ENCODE data around the gene GGT6.

Gene GGT6

GRCh38 chr17:4536742-4537411 is 23.5 kb downstream of the GGT6 start:
- DNase-seq = no peak

GRCh38 chr17:4536259-4536741 is 24.1 kb downstream of the GGT6 start:
- no peak for DNase-seq

GRCh38 chr17:4535667-4536258 is 24.6 kb downstream of the GGT6 start:
- DNase-seq = no peak

GRCh38 chr17:4534928-4535666 is 25.3 kb downstream of the GGT6 start:
- DNase-seq = no peak

GRCh38 chr17:4534515-4534914 is 25.9 kb downstream of the GGT6 start:
- DNase-seq = no peak

GRCh38 chr17:4533523-4534504 is 26.6 kb downstream of the GGT6 start:
- no peak for DNase-seq

GRCh38 chr17:4532860-4533522 is 27.4 kb downstream of the GGT6 start:
- DNase-seq = no peak

GRCh38 chr17:4531988-4532736 is 28.2 kb downstream of the GGT6 start:
- no peak for DNase-seq

GRCh38 chr17:4530799-4531730 is 29.3 kb downstream of the GGT6 start:
- no peak for DNase-seq

GRCh38 chr17:4529533-4530152 is 30.7 kb downstream of the GGT6 start:
- no peak for DNase-seq

GRCh38 chr17:4527566-4528125 is 32.7 kb downstream of the GGT6 start:
- no peak for DNase-seq

GRCh38 chr17:4527134-4527533 is 33.2 kb downstream of the GGT6 start:
- no peak for DNase-seq

GRCh38 chr17:4525691-4526397 is 34.5 kb downstream of the GGT6 start:
- DNase-seq = no peak

- DNase-seq = no peak
Observed at GRCh38 chr17:4523946-4524345, 36.4 kb downstream of the GGT6 start.

- no peak for DNase-seq
Observed at GRCh38 chr17:4522661-4523060, 37.7 kb downstream of the GGT6 start.

GRCh38 chr17:4520894-4521600 is 39.3 kb downstream of the GGT6 start:
- DNase-seq = no peak

GRCh38 chr17:4520060-4520893 is 40.1 kb downstream of the GGT6 start:
- DNase-seq = no peak

Data from activated effector memory CD4-positive, alpha-beta T cell treated with Interleukin-2 at 50 U/mL for 16 hours (primary cell).